Central memory CD8-positive, alpha-beta T cell (primary cell): Measurements from ENCODE around the gene GULP1.

Source experiments
- ATAC-seq: fragments of 150-1000 bp; cut with Tn5 transposase; replicated peaks from 2 replicates; pipeline ENCODE4 v1.10.0; 2022; ENCODE audit warnings: mild to moderate bottlenecking, moderate FRiP score, moderate number of reproducible peaks; ENCODE audit not compliant: poor library complexity, severe bottlenecking; ENCODE audit errors: extremely low read depth
- DNase-seq, 2 donors: peaks; one replicate each; pipeline ENCODE4 v3.0.0; 2021; ENCODE audit warnings: low spot score in 2 of 2
- H3K27ac Mint-ChIP-seq: one replicate; pipeline ENCODE4 v1.8.0; 2022; ENCODE audit warnings: low read depth, mild to moderate bottlenecking, moderate library complexity, mixed read lengths
- H3K27me3 Mint-ChIP-seq: one replicate; pipeline ENCODE4 v1.8.0; 2022; ENCODE audit warnings: mixed read lengths
- H3K36me3 Mint-ChIP-seq: one replicate; pipeline ENCODE4 v1.8.0; 2022; ENCODE audit warnings: mild to moderate bottlenecking, moderate library complexity, mixed read lengths; ENCODE audit not compliant: insufficient read depth
- H3K4me1 Mint-ChIP-seq: one replicate; pipeline ENCODE4 v1.8.0; 2022; ENCODE audit warnings: mixed read lengths
- H3K4me3 Mint-ChIP-seq: one replicate; pipeline ENCODE4 v1.8.0; 2022; ENCODE audit warnings: mild to moderate bottlenecking, moderate library complexity, mixed read lengths
- H3K9me3 Mint-ChIP-seq: one replicate; pipeline ENCODE4 v1.8.0; 2022; ENCODE audit warnings: mixed read lengths

Gene GULP1

DNA sequence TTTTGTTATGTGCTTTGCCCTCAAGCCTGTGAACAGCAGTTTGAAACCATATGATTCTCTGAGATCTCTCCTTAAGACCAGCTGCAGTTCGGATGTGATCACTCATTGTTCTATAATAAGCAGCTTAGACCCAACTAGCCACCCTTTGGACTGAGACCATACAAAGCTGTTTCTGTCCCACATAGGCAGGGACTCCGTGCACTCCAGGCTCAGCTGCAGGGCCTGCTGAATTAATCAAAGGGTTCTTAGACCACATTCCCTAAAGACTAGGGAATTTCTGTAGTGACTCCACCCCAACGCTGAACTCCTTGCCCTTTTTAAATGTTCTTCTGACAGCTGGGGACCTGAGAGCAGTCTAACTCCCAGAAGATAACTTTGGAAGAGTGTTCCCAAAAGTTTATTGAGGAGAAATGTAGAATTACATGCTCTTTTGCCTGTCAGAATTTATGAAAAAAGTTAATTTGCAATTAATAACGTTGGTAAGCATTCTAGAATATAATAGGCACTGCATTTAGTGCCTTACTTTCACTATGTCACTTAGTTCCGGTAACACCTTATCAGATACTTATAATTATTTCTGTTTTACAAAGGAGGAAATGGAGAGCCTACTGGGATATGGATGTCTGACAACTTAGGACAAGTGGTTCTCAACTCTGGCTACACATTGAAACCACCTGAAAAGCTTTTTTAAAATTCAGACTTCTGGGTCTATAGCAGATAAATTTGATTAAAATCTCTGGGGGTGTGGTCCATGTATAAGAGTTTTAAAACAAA, 42.3 kb downstream of the GULP1 start:
- no peaks in the 10 kb centered on the region for H3K27me3 Mint-ChIP-seq
- no peak overlapping the region for H3K27ac Mint-ChIP-seq
- ATAC-seq (no peak), DNase-seq (no peak)
- no peak overlapping the region for H3K4me3 Mint-ChIP-seq
- no peaks in the 10 kb centered on the region for H3K4me1 Mint-ChIP-seq
- no peaks in the 10 kb centered on the region for H3K9me3 Mint-ChIP-seq
- H3K36me3 Mint-ChIP-seq, result no peaks in the 10 kb centered on the region

DNA sequence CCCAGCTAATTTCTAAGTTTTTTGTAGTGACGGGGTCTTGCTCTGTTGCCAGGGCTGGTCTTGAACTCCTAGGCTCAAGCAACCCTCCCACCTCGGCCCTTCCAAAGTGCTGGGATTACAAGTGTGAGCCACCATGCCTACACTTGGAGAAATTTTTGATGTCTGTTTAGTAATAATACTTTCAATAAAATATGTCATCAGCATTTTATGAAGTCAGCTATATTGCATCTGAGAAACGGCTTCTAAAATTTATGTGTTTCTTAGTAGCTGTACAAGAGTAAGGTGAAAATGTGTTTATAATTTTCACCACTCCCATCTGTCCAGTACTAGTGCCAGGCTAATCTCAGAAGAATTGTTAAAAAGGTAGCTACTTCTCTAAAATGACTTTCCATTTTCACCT, 46.8 kb downstream of the GULP1 start:
- no peak overlapping the region for H3K4me3 Mint-ChIP-seq
- no peaks in the 10 kb centered on the region for H3K27me3 Mint-ChIP-seq
- no peak overlapping the region for H3K27ac Mint-ChIP-seq
- DNase-seq (no peak), ATAC-seq (no peak)
- H3K4me1 Mint-ChIP-seq, result no peaks in the 10 kb centered on the region
- no peaks in the 10 kb centered on the region for H3K9me3 Mint-ChIP-seq
- no peaks in the 10 kb centered on the region for H3K36me3 Mint-ChIP-seq

DNA sequence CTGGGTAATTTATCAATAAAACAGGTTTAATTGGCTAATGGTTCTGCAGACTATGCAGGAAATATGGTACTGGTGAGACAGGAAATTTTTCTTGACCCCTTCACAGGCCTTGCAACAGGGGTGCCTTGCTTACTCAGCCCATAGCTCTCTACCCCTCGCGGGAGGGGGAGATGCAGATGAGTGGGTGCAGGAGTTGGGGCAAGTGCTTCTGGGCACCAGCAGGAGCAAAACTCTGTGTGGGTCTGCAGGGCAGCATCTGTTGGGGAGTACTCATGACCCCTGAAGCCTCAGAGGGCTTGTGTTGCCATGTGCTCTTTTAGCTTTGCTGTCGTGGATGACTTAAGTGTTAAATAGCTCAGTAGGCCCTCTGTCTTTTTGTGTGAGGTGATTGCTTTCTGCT, 48.6 kb downstream of the GULP1 start:
- Mint-ChIP-seq H3K4me3 (no peak overlapping the region), H3K27me3 (no peaks in the 10 kb centered on the region), H3K27ac (no peak overlapping the region), H3K36me3 (no peaks in the 10 kb centered on the region), H3K4me1 (no peaks in the 10 kb centered on the region), H3K9me3 (peaks cover 4% of the 10 kb centered on the region)
- DNase-seq, result no peak
- no peak for ATAC-seq

DNA sequence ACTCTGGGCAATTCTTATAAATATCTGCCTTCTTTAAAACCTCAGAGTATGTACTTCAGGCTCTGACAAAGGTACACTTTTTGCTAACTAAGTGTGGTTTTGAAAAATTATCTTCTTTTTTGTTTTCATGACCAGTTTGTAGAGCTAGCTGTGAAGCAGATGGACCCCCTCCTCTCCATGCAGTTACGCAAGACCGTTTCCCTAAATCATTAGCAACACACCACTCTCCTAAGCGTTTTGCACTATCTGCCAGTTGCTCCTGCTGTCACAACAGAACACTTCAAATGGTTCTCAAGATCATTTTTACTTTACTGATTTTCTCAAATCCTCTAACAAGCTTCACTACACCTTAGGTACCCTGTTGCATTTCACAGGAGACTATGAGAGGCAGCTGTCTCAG, 53.3 kb downstream of the GULP1 start:
- no peak overlapping the region for H3K4me3 Mint-ChIP-seq
- no peaks in the 10 kb centered on the region for H3K36me3 Mint-ChIP-seq
- DNase-seq, result no peak
- no peaks in the 10 kb centered on the region for H3K27me3 Mint-ChIP-seq
- ATAC-seq, result no peak
- no peak overlapping the region for H3K27ac Mint-ChIP-seq
- H3K9me3 Mint-ChIP-seq, result peaks cover 9% of the 10 kb centered on the region
- no peaks in the 10 kb centered on the region for H3K4me1 Mint-ChIP-seq

DNA sequence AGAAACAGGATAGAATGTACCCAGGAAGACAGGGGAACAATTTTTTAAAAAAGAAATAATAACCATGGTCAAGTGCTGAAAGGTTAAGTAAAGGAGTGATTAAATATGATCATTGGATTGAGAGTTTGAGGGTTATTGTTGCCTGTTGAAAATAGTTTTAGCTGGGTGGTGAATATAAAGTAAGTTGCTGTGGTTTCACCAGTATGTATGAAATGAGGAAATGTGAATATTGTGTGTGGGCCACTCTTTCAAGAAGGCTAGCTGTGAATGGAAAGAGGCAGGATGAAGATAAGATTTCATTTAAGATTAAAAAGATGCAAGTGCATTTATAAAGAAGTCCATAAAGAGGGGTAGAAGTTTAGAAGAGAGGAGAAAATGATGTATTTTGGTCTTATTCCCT, 53.8 kb downstream of the GULP1 start:
- Mint-ChIP-seq H3K4me3 (no peak overlapping the region), H3K4me1 (no peaks in the 10 kb centered on the region), H3K27me3 (no peaks in the 10 kb centered on the region), H3K9me3 (peaks cover 9% of the 10 kb centered on the region), H3K36me3 (no peaks in the 10 kb centered on the region), H3K27ac (no peak overlapping the region)
- DNase-seq (no peak), ATAC-seq (no peak)

DNA sequence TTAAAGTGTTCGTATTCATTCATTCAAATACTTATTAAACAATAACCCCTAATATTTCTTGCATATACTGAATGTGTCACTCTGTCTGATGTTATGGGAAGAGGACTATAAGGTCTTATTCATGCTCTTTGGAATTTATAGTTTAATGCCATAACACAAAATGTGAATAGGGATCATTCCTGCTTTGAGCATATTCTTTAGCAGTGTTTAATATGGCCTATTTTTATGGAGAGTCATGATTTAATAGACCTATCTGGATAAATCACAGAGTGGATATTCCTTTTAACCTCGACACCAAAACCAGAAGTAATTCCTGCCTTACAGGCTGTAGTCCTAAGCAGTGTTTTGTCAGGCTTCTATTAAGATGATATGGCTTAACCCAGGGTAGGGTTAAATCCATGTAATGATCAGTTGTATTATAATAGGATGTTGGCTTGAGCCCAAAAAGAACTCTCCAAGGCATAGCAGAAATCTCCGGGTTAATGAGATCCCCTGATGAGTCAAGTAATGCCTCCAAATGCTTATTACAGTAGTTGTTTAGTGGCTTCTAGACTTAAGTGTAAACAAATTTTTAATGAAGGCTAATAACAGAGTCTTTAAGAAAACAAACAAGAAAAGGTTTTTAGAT, 54.3 kb downstream of the GULP1 start:
- DNase-seq, result no peak
- peaks cover 9% of the 10 kb centered on the region for H3K9me3 Mint-ChIP-seq
- H3K27ac Mint-ChIP-seq, result no peak overlapping the region
- no peaks in the 10 kb centered on the region for H3K36me3 Mint-ChIP-seq
- no peaks in the 10 kb centered on the region for H3K4me1 Mint-ChIP-seq
- no peak for ATAC-seq
- H3K27me3 Mint-ChIP-seq, result no peaks in the 10 kb centered on the region
- no peak overlapping the region for H3K4me3 Mint-ChIP-seq

DNA sequence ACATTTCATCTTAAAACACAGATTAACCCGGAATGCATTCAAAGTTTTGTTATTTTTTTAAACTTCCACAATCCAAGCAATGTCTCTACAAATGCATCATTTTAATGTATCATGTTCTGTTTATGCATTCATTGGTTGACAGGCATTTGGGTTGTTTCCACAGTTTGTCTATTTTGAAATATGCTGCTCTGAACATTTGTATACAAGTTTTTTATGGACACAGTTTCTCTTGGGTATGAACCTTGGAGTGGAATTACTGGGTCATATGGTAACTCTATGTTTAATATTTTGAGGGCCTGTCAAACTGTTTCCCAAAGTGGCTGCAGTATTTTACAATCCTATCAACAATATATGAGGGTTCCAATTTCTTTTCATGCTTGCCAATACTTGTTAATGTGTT, 57.3 kb downstream of the GULP1 start:
- Mint-ChIP-seq H3K4me3 (no peak overlapping the region), H3K27me3 (no peaks in the 10 kb centered on the region), H3K27ac (no peak overlapping the region), H3K4me1 (no peaks in the 10 kb centered on the region), H3K36me3 (no peaks in the 10 kb centered on the region), H3K9me3 (peaks cover 9% of the 10 kb centered on the region)
- no peak for DNase-seq
- no peak for ATAC-seq

DNA sequence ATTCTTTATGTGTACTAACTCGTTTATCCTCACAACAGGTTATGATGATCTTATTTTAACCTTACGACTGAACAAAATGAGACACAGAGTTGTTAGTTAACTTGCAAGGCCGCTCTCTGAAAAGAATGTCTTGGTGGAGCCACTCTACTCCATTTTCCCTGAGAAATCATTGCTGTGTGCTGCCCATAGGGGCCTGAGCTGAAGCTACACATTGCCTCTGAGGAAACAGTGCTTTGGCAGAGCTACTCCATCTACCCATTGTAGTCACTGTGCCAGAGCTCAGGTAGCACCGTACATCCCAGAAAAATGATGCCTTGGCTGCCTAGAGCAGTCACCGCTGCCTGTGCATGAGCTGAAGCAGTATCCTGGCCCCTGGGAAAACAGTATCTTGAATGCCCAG, 61.6 kb downstream of the GULP1 start:
- ATAC-seq (no peak), DNase-seq (no peak)
- Mint-ChIP-seq H3K27me3 (no peaks in the 10 kb centered on the region), H3K4me1 (no peaks in the 10 kb centered on the region), H3K4me3 (no peak overlapping the region), H3K36me3 (no peaks in the 10 kb centered on the region), H3K27ac (no peak overlapping the region), H3K9me3 (peaks cover 10% of the 10 kb centered on the region)

DNA sequence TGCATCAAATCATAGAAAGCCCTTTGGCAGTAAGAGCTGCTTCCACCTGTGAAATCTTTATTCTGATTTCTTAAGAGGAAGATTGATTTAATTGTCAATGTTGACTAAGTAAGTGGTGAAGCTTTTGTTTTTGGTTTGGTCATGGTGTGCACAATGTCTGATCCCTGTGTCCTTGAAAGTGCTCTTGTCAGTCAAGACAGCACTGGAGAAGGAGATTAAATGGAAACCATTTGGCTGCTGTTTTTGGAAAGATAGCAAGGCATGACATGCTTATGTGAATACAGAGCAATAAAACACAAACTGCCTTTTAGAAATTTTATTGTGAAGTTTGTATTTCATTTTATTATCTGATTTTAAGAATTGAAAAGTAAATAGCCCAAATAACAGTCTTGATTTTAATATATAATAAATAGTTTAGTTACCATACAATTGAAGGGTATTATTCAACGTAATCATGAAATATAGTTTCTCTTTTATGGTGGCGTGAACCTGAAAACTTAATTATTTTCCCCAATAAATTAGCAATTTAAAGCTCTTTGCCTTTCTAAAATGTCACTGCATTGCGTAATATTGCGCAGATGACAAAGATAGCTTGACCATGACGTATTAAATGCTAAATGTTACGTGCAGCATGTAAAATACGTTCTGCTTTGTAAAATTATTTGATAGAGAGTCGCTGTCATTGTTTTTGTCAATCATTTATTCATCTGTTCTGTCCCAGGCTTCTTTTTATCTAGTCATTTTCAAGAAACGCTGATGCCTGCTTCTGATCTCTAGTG, 69.0 kb downstream of the GULP1 start:
- DNase-seq, result no peak
- no peak overlapping the region for H3K4me3 Mint-ChIP-seq
- ATAC-seq, result no peak

DNA sequence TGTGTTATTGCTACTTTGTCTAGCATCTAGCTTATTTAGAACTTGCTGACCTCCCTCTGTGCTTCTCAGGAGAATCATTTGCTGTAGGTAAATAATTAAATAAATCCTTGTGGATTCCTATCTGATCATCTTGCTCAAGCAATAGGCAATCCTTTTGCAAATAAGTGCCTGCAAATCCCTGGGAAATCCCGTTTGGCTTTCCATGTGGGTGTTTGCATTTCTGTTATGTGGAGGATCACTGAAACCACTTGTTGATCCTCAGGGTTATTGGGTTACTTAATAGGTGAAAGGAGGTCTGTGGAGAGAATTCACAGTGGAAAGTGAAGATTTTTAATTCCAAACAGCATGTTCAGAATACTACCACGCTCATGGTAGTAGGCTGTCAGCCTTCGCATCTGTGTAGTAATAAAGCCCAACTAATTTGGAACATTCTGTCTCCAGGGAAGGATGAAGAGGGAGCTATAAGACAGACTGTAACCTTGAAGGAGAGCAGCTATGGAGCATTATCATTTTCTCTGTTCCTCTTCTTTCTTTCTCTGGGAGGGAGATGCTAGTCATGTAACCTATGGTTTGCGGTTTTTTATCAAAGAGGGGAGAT, 72.5 kb downstream of the GULP1 start:
- Mint-ChIP-seq H3K27me3 (no peaks in the 10 kb centered on the region), H3K36me3 (no peaks in the 10 kb centered on the region), H3K9me3 (no peaks in the 10 kb centered on the region), H3K27ac (no peak overlapping the region), H3K4me3 (no peak overlapping the region), H3K4me1 (no peaks in the 10 kb centered on the region)
- ATAC-seq (no peak), DNase-seq (no peak)

More for the DNA sequence above, 69.0 kb downstream of the GULP1 start:
- H3K36me3 Mint-ChIP-seq, result no peaks in the 10 kb centered on the region
- H3K27me3 Mint-ChIP-seq, result no peaks in the 10 kb centered on the region
- peaks cover 5% of the 10 kb centered on the region for H3K9me3 Mint-ChIP-seq
- no peaks in the 10 kb centered on the region for H3K4me1 Mint-ChIP-seq
- no peak overlapping the region for H3K27ac Mint-ChIP-seq

DNA sequence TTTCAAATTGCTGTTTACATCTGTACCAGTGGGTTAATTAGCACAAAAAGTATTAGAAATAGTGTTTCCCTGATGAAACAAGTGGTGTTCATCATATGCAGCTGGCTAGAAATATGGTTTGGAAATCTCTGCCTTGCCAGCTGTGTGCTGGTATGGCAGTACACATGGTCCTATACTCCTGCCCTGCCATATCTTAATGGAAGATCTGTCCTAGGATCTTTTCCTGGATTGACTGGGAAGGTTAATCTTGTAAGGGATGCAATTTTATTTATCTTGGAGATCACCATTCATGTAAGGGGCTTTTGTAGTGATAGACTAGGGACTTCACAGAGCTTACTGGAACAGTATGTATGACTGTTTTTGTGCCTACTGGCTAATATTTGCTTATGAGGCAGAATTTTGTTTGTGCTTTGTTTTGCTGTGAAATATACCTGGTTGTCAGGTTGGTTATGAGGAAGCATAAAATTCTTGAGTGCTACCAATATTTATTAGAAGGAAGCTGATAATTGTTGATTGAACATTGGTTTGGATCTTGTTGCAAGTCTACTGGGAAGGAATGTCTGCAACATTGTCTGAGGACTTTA, 73.5 kb downstream of the GULP1 start:
- DNase-seq (no peak), ATAC-seq (no peak)
- H3K4me1 Mint-ChIP-seq, result no peaks in the 10 kb centered on the region
- H3K9me3 Mint-ChIP-seq, result peaks cover 6% of the 10 kb centered on the region
- no peaks in the 10 kb centered on the region for H3K36me3 Mint-ChIP-seq
- H3K27ac Mint-ChIP-seq, result no peak overlapping the region
- no peak overlapping the region for H3K4me3 Mint-ChIP-seq
- no peaks in the 10 kb centered on the region for H3K27me3 Mint-ChIP-seq

DNA sequence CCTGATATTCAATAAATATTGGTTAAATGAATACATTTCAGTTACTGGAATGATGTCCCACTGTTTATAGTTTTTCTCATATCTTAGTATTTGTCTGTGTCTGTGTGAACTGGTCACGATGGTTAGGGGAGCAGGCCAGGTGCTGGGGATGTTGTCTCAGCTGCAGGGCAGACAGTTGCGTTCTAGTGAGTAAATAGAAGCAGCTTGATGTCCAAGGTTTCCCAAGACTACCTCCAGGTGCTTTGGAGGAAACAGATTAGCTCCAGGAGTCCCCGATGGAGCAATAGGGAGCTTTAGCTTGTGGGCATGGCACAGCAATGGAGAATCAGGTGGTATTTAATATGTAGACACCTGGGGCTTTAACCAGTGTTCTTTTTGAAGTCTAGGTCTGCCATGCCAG, 75.5 kb downstream of the GULP1 start:
- no peaks in the 10 kb centered on the region for H3K36me3 Mint-ChIP-seq
- H3K27me3 Mint-ChIP-seq, result no peaks in the 10 kb centered on the region
- no peaks in the 10 kb centered on the region for H3K4me1 Mint-ChIP-seq
- no peak overlapping the region for H3K27ac Mint-ChIP-seq
- no peak overlapping the region for H3K4me3 Mint-ChIP-seq
- peaks cover 6% of the 10 kb centered on the region for H3K9me3 Mint-ChIP-seq
- ATAC-seq, result no peak
- no peak for DNase-seq
